Brain microvascular endothelial cell (primary cell): ENCODE results near the gene HHAT.

ENCODE experiments used
- DNase-seq: peaks from one replicate; pipeline ENCODE4 v3.0.0-alpha.2; 2020
- H3K27ac ChIP-seq: fragments of 250-450 bp; sonication (Bioruptor Pico); 2 replicates; pipeline ENCODE4 v1.5.1; 2020; ENCODE audit warnings: mild to moderate bottlenecking, moderate library complexity
- H3K27me3 ChIP-seq: fragments of 250-450 bp; sonication (Bioruptor Pico); replicated peaks from 2 replicates; pipeline ENCODE4 v1.5.1; 2020; ENCODE audit warnings: mild to moderate bottlenecking
- H3K36me3 ChIP-seq: fragments of 250-450 bp; sonication (Bioruptor Pico); replicated peaks from 2 replicates; pipeline ENCODE4 v1.5.1; 2020; ENCODE audit warnings: mild to moderate bottlenecking
- H3K4me3 ChIP-seq: 2 replicates; pipeline ENCODE4 v1.5.1; 2011; ENCODE audit warnings: low read depth, mild to moderate bottlenecking, control low read depth, low read length, moderate library complexity
- in situ Hi-C: cut with HindIII; loops from 2 replicates; pipeline ENCODE4 v1.10.0; 2017; ENCODE audit warnings: low sequenced_read_pairs, low pct_ligation_motif_present
- TF ChIP-seq, protein P1 (sequence below): IDR thresholded peaks from 2 replicates; pipeline ENCODE4 v1.5.1; 2011; ENCODE audit warnings: low read depth, mild to moderate bottlenecking, moderate library complexity, low read length, control low read depth, inconsistent platforms; ENCODE audit errors: missing control alignments

The HHAT gene

DNA sequence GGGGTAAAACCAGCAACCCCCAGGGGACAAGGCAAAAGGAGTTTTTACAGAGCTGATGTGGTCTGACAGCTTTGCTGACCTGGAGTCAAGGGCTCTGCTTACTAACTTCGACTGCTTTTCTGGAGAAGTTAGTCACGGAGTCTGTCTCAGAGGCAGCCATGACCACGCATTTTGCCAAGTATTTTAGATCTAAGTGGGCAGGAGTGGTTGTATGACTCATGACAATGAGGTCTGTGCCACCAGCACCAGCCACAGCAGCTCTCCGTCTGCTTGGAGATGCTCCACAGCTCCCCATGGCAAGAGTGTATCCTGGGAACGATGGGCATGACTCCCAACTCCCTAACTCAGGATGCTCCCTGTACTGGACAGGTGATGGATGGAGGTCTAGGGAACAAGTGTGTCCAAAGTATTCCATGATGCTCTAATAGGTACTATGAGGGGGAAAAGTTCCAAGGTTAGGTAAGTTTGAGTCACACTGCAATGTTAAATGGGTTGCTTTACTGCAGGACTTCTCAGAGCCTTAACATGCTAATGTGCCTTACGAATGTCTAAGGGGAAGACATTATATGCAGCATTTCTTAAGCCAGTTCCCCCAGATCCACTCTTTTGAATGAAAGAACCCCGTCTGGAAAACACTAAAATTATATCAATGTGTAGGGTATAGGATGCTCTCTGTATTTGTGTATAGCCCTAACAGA lies 359.0 kb downstream of the HHAT start:
- TF ChIP-seq, protein P1, sequence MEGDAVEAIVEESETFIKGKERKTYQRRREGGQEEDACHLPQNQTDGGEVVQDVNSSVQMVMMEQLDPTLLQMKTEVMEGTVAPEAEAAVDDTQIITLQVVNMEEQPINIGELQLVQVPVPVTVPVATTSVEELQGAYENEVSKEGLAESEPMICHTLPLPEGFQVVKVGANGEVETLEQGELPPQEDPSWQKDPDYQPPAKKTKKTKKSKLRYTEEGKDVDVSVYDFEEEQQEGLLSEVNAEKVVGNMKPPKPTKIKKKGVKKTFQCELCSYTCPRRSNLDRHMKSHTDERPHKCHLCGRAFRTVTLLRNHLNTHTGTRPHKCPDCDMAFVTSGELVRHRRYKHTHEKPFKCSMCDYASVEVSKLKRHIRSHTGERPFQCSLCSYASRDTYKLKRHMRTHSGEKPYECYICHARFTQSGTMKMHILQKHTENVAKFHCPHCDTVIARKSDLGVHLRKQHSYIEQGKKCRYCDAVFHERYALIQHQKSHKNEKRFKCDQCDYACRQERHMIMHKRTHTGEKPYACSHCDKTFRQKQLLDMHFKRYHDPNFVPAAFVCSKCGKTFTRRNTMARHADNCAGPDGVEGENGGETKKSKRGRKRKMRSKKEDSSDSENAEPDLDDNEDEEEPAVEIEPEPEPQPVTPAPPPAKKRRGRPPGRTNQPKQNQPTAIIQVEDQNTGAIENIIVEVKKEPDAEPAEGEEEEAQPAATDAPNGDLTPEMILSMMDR, result no peak
- Histone ChIP-seq H3K27ac (no peak overlapping the region), H3K27me3 (no peaks in the 10 kb centered on the region), H3K36me3 (no peaks in the 10 kb centered on the region), H3K4me3 (no peak overlapping the region)
- no peak for DNase-seq
- in situ Hi-C loops, result no loop called here

DNA sequence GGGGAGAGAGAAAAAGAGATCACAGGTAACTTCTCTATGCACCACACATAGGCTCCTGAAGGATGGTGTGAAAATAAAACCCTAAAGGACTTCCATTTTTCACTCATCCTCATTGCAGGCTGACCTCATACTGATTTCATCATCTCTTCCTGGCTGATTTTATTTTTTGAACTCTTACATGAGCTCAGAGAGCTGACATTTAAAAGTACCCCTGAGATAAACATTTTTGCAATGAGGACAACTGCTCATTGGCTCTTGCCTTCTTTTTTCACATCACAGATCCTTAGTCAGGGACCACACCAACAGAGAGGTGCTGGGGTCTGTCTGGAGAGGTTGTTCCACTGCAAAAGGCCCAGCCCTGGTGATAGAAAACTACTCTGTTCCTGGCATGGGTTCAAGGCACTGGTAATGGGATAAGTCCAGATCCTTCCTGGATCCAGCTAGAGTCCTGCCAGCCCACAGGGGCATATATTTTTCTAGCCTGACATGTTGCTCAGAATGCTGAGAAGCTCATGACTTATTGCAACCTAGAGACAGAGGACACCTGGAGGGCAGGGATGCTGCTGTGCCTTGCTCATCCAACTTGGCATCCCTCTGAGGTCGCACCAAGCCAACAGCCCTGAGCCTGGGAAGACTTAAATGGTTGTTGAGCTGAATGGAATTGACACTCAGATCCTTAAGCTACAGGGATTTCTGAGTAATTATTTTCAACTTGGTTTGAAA lies 360.0 kb downstream of the HHAT start:
- in situ Hi-C loops, result no loop called here
- DNase-seq, result no peak
- TF ChIP-seq, protein P1, result no peak

DNA sequence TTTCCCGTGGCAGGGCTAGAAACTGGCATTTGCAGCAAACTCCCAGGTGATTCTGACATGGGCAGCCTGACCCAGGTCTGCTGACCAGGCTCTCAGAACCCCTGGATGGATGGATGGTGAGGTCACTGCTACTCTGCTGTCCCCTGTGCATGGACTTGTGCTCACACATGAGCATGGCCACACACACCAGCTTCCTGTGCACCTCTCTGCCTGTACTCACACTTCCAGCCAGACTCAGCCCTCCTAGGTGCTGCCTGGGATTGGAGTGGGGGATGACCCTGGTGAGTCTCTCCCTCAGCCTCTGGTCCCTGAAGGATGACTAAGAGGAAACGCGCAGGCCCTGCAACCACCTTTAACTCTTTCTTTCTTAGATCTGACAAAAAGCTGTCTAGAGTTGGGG lies 361.1 kb downstream of the HHAT start:
- no peaks in the 10 kb centered on the region for H3K27me3 ChIP-seq
- H3K4me3 ChIP-seq, result no peak overlapping the region
- DNase-seq, result no peak
- no peaks in the 10 kb centered on the region for H3K36me3 ChIP-seq
- H3K27ac ChIP-seq, result no peak overlapping the region
- in situ Hi-C loops, result no loop called here
- TF ChIP-seq, protein P1, result no peak

More for the DNA sequence above, 360.0 kb downstream of the HHAT start:
- H3K27ac ChIP-seq, result no peak overlapping the region
- no peak overlapping the region for H3K4me3 ChIP-seq
- no peaks in the 10 kb centered on the region for H3K27me3 ChIP-seq
- no peaks in the 10 kb centered on the region for H3K36me3 ChIP-seq

DNA sequence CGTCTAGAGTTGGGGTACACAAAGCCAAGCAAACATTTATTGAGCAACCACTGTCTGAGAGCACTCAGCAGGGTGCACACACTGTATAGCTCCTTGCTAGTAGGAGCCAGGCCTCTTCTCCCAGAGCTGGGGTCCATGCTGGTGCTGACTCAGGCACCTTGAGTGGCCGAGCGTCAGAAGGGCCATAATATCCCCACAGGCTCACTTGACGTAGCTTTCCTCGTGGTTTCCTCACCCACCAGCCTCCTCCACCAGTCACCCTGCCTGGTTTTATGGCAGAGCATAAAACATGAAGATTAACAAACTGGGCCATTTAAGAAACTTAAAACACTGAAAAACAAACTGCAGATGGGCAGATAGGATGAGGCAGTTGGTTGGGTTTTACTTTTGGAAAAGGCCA lies 361.5 kb downstream of the HHAT start:
- no peak for DNase-seq
- in situ Hi-C loops, result no loop called here
- TF ChIP-seq, protein P1, result no peak
- no peak overlapping the region for H3K4me3 ChIP-seq
- no peak overlapping the region for H3K27ac ChIP-seq
- H3K27me3 ChIP-seq, result no peaks in the 10 kb centered on the region
- H3K36me3 ChIP-seq, result no peaks in the 10 kb centered on the region

DNA sequence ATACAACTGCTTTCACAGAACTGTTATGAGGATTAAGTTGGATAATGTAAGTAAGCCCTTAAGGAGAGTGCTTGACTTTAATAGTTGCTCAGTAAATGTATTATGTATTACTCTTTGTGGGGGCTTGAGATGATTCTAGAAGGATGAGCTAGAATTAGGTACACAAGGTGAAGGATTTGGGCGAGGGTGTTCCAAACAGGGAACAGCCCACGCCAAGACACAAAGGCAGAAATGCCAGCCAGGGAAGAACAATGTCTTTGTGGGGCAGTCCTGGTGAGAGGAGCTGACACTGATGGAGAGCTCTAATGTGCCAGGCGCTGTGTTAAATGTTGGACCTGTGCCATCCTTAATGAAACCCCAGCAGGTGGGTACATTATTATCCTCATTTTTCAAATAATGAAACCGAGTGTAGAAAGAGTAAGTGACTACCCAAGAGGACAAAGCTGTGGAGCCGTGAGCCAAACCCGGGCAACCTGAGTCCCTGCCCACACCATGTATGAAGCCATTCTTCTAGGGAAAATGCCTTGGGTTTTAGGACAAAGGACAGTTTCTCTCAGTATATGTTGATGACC lies 362.4 kb downstream of the HHAT start:
- in situ Hi-C loops, result no loop called here
- no peak overlapping the region for H3K27ac ChIP-seq
- no peaks in the 10 kb centered on the region for H3K36me3 ChIP-seq
- no peak for DNase-seq
- no peaks in the 10 kb centered on the region for H3K27me3 ChIP-seq
- TF ChIP-seq, protein P1, result no peak
- no peak overlapping the region for H3K4me3 ChIP-seq
